ENCODE data around the gene SP7. TPM values are rescaled to one million over a fixed set of nuclear protein-coding genes. Genes with fewer than 3 reads are reported as not detected.

Gene SP7
- total and polyA plus RNA-seq, 2 experiments from 2014 or later = not detected

- Histone ChIP-seq H3F3A (ENCODE audit: insufficient read depth) (peaks cover 10% of the 10 kb centered on the region), H3K9me3 (ENCODE audit: low read depth) (no peaks in the 10 kb centered on the region), H3K27me3 (replicated peaks; ENCODE audit: insufficient read depth) (no peaks in the 10 kb centered on the region), H3K36me3 (ENCODE audit: low read depth) (peaks cover 8% of the 10 kb centered on the region; the same call in 1 of the 2 replicates), H2AFZ (peak within 1 kb of the TSS; percentile 97), H3K9ac (peak within 1 kb of the TSS; percentile 97), H4K20me1 (ENCODE audit: insufficient read depth) (no peaks in the 10 kb centered on the region), H3K4me3 (peak within 1 kb of the TSS; percentile 80), H3K4me1 (ENCODE audit: insufficient read depth) (peaks cover 26% of the 10 kb centered on the region), H3K9me2 (ENCODE audit: insufficient read depth) (no peaks in the 10 kb centered on the region), H3K4me2 (ENCODE audit: unreplicated experiment) (peak within 1 kb of the TSS; percentile 94), H3K27ac (peak within 1 kb of the TSS; percentile 94), H3K79me2 (ENCODE audit: insufficient read depth) (peaks cover 38% of the 10 kb centered on the region)
- in situ Hi-C loops (cut with MboI) = no loop called here
- peak; percentile 98 for DNase-seq
- 0% methylated on average over 2 to 65 of the region's 71 CpGs for WGBS, 2 experiments (ENCODE audit: low coverage in 1 of 2, low lambda C conversion rate in 2 of 2, missing lambda C conversion rate in 2 of 2)
- no peak for TF ChIP-seq EZH2 (IDR thresholded peaks at IDR 0.05; ENCODE audit: insufficient read depth, poor library complexity, severe bottlenecking)
- no peak for TF ChIP-seq EZH2phosphoT487 (IDR thresholded peaks at IDR 0.05; ENCODE audit: insufficient read depth, low read depth)
These were observed 44.1 kb upstream of the SP7 start, which contains the start of gene SP1 for GRCh38 chr12:53380104-53380793. TSS of gene SP1 (plus strand) at chr12:53380176. CDS start at chr12:53380292, 116 bp downstream.

- H3K9ac ChIP-seq = peak overlapping the region; percentile 97
- TF ChIP-seq EZH2 (IDR thresholded peaks at IDR 0.05; ENCODE audit: insufficient read depth, poor library complexity, severe bottlenecking) = no peak
- no peak for TF ChIP-seq EZH2phosphoT487 (IDR thresholded peaks at IDR 0.05; ENCODE audit: insufficient read depth, low read depth)
- no peaks in the 10 kb centered on the region for H3K27me3 ChIP-seq (replicated peaks; ENCODE audit: insufficient read depth)
- peak overlapping the region; percentile 94 for H3K4me2 ChIP-seq (ENCODE audit: unreplicated experiment)
- H3K27ac ChIP-seq = peak overlapping the region; percentile 94
- H3F3A ChIP-seq (ENCODE audit: insufficient read depth) = peaks cover 10% of the 10 kb centered on the region
- DNase-seq = peak; percentile 100
- H3K36me3 ChIP-seq (ENCODE audit: low read depth) = peaks cover 8% of the 10 kb centered on the region; the same call in 1 of the 2 replicates
- H3K4me1 ChIP-seq (ENCODE audit: insufficient read depth) = peaks cover 26% of the 10 kb centered on the region
- no peaks in the 10 kb centered on the region for H3K9me3 ChIP-seq (ENCODE audit: low read depth)
- H3K9me2 ChIP-seq (ENCODE audit: insufficient read depth) = no peaks in the 10 kb centered on the region
- in situ Hi-C loops (cut with MboI) = no loop called here
- no peaks in the 10 kb centered on the region for H4K20me1 ChIP-seq (ENCODE audit: insufficient read depth)
- 0% methylated on average over 29 of the region's 29 CpGs for WGBS, 2 experiments (ENCODE audit: low coverage in 1 of 2, low lambda C conversion rate in 2 of 2, missing lambda C conversion rate in 2 of 2)
- H2AFZ ChIP-seq = peak overlapping the region; percentile 97
- H3K79me2 ChIP-seq (ENCODE audit: insufficient read depth) = peaks cover 31% of the 10 kb centered on the region
- peak overlapping the region; percentile 77 for H3K4me3 ChIP-seq
These were observed 43.4 kb upstream of the SP7 start for GRCh38 chr12:53379389-53380103.

- WGBS, 2 experiments (ENCODE audit: low coverage in 1 of 2, low lambda C conversion rate in 2 of 2, missing lambda C conversion rate in 2 of 2) = 24 to 27% methylated on average over 23 of the region's 23 CpGs
- peak overlapping the region; percentile 70 for H3K27ac ChIP-seq
- in situ Hi-C loops (cut with MboI) = no loop called here
- peak overlapping the region; percentile 94 for H3K4me2 ChIP-seq (ENCODE audit: unreplicated experiment)
- TF ChIP-seq EZH2phosphoT487 (IDR thresholded peaks at IDR 0.05; ENCODE audit: insufficient read depth, low read depth) = no peak
- no peak for TF ChIP-seq EZH2 (IDR thresholded peaks at IDR 0.05; ENCODE audit: insufficient read depth, poor library complexity, severe bottlenecking)
- no peaks in the 10 kb centered on the region for H3K27me3 ChIP-seq (replicated peaks; ENCODE audit: insufficient read depth)
- peak overlapping the region; percentile 79 for H3K9ac ChIP-seq
- no peak for DNase-seq
- peaks cover 24% of the 10 kb centered on the region for H3K79me2 ChIP-seq (ENCODE audit: insufficient read depth)
- H3K36me3 ChIP-seq (ENCODE audit: low read depth) = peaks cover 8% of the 10 kb centered on the region; the same call in 1 of the 2 replicates
- H3K9me2 ChIP-seq (ENCODE audit: insufficient read depth) = no peaks in the 10 kb centered on the region
- no peaks in the 10 kb centered on the region for H4K20me1 ChIP-seq (ENCODE audit: insufficient read depth)
- no peaks in the 10 kb centered on the region for H3K9me3 ChIP-seq (ENCODE audit: low read depth)
- peaks cover 10% of the 10 kb centered on the region for H3F3A ChIP-seq (ENCODE audit: insufficient read depth)
- H3K4me1 ChIP-seq (ENCODE audit: insufficient read depth) = peaks cover 26% of the 10 kb centered on the region
- peak overlapping the region; percentile 97 for H2AFZ ChIP-seq
- peak overlapping the region; percentile 77 for H3K4me3 ChIP-seq
These were observed 42.7 kb upstream of the SP7 start for GRCh38 chr12:53378724-53379388.

- H3K4me2 ChIP-seq (ENCODE audit: unreplicated experiment) = no peak overlapping the region
- H3K79me2 ChIP-seq (ENCODE audit: insufficient read depth) = peaks cover 18% of the 10 kb centered on the region
- peaks cover 20% of the 10 kb centered on the region for H3K4me1 ChIP-seq (ENCODE audit: insufficient read depth)
- H3K36me3 ChIP-seq (ENCODE audit: low read depth) = peaks cover 8% of the 10 kb centered on the region; the same call in 1 of the 2 replicates
- no peak overlapping the region for H3K27ac ChIP-seq
- TF ChIP-seq EZH2phosphoT487 (IDR thresholded peaks at IDR 0.05; ENCODE audit: insufficient read depth, low read depth) (no peak), EZH2 (IDR thresholded peaks at IDR 0.05; ENCODE audit: insufficient read depth, poor library complexity, severe bottlenecking) (no peak)
- H3K9ac ChIP-seq = no peak overlapping the region
- H2AFZ ChIP-seq = peak overlapping the region; percentile 97
- no peaks in the 10 kb centered on the region for H3K9me2 ChIP-seq (ENCODE audit: insufficient read depth)
- H3K4me3 ChIP-seq = peak overlapping the region; percentile 77; the same call in 1 of the 2 replicates
- WGBS, 2 experiments (ENCODE audit: low coverage in 1 of 2, low lambda C conversion rate in 2 of 2, missing lambda C conversion rate in 2 of 2) = 93 to 95% methylated on average over 12 of the region's 12 CpGs
- no peaks in the 10 kb centered on the region for H4K20me1 ChIP-seq (ENCODE audit: insufficient read depth)
- in situ Hi-C loops (cut with MboI) = no loop called here
- H3F3A ChIP-seq (ENCODE audit: insufficient read depth) = peaks cover 10% of the 10 kb centered on the region
- no peak for DNase-seq
- no peaks in the 10 kb centered on the region for H3K9me3 ChIP-seq (ENCODE audit: low read depth)
- H3K27me3 ChIP-seq (replicated peaks; ENCODE audit: insufficient read depth) = no peaks in the 10 kb centered on the region
These were observed 42.1 kb upstream of the SP7 start for GRCh38 chr12:53378222-53378621.

All from GM23248 (cell line).